HTERT RPE-1 (cell line): ENCODE data around the gene NFIB.

Experiments
- in situ Hi-C: fragments of 300-500 bp; cut with MboI; formaldehyde crosslinking; loops from 4 replicates; pipeline ENCODE4 v1.14.3; 2020; ENCODE audit warnings: low sequenced_read_pairs

NFIB gene

DNA sequence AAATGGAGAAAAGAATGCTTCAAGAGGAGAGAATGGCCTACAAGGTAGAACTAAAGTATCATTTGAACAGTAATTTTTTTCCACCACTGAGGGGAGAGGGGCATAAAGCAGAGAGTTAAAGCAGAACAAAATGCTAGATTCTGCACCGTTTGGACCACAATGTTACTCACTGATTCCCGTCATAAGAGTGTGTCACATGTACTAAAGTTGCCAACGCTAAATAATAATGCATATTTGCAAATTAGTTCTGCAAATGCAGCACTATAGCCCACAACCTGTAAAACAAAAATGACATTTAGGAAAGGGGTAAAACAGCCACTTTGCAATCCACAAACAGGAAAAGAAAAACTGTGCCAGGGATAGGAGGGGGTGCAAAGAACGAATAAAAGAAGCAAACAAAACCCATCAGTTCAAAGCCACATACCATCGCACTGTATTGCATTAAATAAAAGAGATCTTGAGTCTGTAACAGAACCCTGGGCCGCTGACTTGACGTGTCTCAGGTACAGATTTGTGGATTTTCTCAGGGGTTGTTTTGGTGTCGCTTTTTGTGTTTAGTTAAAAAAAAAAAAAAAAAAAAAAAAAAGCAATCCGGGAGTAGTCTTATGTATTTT, 7.7 kb upstream of the NFIB start:
- in situ Hi-C loops, result no loop called here

DNA sequence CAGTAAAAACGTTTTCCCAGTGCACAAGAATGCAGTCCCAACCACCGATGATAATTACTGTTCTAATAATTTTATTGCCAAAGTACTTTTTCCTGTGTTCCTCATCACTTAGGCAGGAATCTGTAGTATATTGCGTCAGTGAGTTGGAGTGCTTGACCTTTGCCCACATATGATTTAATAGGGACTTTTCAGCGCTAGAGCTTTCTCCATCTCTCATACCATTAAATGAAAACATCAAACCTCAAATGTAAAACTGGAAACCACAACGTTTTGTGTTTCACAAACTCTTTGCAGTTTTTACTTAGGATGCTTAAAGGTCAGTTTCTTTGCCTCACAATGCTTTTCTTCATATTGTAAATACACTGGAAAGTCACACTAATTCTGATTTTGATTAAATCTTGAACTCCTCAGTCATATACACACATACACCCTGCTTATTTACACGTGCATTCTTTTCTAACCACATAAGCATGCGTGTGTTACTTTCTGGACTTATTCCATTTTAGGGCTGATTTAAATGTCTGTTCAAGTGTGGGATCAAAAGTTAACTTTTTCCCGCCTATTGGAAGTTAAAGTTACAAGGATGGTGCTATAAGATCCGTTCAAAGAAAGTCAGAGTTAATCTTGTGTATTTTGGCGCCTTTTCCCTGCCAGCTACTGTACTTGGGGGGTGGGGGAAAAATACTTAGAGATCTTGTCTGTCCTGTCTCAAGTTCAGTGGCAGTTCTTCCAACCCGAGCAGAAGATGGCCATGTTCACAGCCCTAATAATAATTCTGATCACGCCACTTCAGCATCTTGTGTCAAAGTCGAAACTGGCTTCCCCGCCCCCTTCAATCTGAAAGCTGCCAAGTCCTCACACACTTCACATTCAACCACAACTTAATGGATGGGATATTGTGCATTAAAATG, 6.6 kb upstream of the NFIB start:
- in situ Hi-C loops, result no loop called here

DNA sequence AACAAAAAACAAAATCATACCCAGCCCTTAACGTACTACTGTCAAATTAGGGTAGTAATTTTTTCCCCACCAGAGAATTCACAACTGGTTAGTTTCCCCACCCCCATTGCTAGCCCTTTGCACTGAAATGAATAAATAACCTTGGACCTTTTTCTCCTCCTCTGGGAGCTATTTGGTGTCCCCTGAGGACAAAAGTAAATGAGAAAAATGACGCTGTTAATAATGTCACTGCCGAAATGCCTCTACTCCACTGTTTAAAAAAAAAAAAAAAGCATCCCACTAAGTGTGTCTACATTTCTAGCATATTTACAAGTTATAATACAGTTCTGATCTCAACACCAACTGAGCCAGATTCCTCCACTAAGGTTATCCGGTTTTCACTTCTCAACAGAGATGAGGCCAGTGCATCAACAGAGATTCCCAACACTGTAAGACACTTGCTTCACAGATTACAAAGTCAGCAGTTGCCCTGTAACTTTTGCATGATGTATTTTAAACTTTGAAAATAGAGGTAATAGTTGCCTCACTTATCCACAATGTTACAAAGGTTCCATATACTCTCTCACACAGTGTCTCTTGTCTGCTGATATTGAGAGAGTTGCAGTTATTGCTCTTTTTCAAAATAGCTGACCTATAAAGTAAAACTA, 5.1 kb upstream of the NFIB start:
- in situ Hi-C loops, result no loop called here

DNA sequence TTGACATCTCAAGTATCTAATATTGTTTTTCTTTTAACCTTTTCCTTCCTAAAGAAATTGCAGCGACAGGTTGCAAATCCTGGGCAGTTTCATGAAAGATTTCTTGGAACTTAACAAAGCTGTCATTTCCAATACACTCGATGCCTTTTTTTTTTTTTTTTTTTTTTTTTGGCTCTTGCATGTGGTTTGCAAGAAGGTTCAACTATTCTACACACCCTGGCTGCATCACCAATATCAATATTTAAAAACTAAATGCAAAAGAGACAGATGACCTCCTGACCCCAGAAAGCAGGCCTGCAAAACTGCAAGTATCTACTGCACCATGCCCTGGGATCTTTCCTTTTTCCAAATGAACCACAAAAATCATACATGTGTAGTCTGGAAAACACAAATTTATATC, 4.4 kb upstream of the NFIB start:
- in situ Hi-C loops, result no loop called here

DNA sequence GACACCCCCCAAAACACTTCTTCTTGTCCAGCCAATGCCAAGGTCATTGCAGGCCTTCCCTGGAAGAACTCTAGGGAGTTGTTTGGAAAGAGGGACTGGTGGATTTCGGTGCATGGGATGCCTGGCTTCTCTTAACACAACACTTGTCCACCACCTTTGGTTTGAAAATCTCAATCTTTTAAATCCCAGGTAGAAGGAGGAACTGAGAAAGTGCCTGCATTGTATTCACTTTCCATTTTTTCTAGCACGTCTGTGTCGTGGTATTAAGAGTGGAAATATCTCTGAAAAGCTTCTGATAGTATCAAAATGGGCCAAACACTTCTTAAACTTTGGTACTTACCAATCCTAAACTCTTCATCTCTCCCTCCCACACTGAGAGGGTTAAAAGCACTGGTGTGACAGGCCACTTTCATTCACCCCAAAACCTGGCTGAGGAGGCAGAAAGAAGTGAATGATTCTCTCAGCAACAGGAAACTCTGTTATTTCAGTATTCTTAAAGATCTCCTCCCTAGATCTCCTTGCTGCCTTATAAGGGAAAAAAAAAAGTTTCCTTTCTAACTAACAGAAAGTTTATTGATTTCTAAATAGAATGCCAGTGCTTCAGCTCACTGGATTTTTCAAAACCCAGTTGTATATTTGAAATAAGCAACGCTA, 3.9 kb upstream of the NFIB start:
- in situ Hi-C loops, result no loop called here

DNA sequence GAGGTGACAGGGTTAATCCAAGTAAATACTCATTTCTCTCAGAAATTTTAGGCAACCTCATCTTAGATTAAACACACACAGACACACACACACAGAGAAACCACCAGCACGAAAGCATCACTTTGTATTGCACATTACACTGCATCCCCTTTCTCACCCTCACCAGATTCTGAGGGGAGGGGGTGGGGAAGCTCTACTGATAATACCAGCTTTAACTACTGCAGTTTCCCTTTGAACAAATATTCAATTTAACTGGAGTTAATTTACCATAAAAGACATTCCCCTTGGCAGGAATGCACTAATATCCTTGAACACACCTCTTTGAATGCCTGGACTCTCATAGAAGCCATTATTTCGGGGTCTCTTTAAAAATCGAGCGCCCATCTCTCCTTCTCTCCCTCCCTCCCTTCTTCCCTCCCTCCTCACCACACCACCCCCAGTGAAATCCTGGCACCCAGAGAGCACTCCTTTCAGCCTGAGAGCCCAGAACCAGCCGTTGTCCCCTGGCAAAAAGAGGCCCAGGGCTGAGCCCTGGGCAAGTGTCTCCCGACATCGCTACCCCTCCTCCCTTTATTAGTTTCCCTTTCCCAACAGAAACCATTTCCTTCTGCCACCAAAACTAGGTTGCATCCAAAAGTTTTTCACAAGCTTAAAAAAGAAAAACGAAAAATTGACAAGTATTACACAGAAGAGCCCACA, 2.8 kb upstream of the NFIB start:
- in situ Hi-C loops, result no loop called here

DNA sequence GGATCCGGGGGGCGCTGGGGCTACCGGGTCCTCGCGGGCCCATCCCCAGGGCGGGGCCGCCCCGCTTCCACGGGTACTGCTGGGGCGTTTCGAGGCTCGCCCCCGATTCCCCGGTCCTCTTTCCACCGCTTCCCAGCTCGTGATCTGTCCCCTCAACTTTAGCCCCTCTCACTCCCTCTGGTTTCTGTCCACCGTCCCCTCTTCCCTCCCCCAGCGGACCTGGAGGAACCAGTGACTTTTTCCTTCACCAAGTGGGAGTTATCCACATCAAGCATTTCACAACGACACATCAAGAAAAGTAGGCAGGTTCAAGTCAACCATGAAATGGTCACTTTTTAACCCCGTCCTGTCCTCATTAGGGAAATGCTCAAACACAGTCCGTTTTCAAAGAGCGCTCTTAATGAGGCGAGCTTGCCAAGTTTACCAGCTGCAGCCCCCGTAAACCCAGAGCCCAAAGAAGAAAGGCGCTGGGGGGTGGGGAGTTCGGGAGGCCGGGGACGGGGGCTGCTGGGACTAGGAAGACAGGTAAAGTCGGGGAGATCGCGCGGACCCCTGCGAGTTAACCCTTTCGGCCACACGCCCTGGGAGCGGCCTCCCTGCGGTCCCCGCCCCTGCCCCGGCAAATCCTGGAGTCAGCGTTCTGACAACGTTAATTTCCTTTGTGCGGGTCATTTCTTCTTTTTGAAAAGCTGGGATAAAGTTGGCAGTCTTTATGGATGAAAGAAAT, 2.1 kb upstream of the NFIB start:
- in situ Hi-C loops, result no loop called here

DNA sequence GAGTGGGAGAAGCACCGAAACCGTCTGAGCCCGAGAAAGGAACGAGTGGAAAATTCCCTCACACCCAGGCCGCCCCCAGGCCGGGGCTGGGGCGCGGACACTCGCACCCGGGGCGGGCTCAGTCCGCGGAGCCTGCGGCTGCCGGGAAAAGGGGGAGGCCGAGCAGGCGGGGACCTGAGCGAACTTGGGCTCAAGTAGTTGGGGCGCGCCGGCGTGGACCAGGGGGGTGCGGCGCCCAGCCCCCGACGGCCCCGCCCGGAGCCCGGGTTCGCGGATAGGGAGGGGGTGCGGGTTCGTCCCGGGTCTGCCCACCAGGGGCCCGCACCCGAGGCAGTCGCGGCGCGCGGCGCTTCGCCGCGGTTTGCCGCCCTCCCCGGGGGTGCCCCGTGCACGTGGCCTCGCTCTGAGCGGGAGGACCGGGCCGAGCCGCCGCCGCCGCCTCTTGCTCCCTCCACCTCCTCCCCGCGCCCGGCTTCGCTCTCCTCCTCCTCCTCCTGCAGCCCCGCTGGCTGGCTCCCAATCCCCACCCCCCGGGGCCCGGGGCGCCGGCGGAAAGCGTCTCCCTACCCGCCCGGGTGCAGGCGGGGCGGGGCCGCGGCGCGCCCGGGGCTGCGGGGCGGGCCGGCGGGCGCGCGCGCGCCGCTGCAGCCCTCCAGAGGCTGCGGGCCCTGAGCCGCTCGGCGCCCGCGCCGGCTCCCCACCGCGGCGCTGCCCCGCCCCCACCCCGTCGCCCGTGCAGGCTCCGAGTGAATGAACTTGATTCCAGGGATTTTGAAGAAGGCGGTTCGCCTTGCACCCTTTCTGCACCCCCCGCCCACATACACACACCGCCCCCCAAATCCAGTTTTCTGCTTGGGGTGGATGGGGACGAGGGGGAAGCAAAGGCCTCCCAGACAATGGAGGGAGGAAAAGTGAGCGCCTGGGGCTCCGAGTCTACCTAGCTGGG, 1.3 kb upstream of the NFIB start:
- in situ Hi-C loops, result no loop called here

DNA sequence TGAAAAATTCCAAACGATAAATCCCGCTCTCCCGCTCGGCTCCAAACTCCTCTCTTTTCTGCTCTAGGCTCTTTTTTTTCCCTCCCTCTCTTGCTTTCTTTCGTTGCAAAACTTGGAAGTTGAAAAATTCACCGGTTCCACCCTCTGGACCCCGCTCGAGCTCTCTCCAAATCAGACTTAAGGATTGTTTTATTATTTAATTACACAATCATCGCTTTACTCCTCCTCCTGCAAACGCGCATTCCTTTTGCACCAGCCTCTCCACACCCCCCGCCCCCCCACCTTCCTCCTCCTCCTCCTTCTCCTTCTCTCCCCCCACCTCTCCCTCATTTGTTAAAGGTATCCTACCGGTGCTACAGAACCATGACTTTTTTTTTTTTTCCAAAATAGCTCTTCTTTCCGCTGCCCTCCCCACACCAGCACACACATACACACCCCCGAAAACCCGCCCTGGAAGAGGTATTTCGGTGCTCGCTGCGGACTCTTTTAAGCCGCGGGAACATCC, 535 bp upstream of the NFIB start:
- in situ Hi-C loops, result no loop called here

DNA sequence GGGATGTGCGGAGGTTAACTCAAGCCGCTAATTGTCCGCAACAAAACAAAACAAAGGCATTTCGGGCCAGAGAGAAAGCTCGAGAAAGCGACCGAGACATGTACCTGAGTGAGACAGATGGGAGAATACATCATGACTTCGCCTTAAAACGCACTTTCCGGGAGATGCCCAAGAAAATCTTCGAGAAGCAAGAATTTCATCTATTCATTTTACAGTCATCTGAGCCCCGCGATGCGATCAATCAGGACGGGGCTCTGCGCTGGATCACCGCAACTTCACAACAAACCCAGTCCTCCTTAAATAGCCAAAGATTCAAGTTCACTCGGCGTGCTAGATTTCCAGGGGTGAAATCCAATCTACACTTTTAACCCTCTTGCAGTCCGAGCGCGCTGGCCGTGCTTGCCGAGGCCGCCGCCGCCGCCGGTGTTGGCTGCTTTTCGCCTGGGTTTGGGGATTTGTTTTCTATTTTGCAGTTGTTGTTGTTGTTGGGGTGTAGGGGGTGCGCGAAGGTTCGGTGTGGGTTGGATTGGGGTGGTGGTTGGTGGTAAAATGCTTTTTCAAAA, 482 bp downstream of the NFIB start:
- in situ Hi-C loops, result no loop called here

DNA sequence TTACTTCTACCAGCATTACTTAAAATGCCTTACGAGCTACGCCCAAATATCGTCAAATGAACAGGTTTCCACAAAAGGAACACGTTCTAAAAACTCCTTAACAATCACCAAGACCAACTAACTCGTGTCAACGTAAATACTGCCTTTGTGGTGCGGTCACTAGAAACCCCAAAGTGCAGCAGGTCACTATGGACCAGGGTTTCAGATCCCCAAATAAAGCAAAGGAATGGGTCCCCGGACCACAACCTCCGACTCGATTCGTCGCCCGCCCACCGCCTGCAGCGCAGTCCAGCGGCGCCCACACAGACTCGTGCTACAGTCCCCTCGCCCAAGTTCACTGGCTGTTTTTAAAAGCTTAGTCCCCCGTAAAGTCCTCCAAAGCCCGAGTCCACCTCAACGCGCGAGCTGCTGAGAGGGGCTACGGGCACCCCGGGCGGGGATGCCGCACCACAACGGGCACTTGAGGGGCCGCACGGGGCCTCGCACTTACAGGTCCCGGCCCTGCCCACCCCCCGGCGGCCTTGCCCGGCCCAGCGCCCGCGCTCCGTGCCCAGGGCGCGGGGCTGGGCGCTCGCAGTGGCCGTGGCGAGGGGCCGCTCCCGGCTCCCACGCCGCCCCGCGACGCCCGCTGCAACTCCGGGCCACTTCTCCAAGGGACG, 1.1 kb downstream of the NFIB start:
- in situ Hi-C loops, result no loop called here

DNA sequence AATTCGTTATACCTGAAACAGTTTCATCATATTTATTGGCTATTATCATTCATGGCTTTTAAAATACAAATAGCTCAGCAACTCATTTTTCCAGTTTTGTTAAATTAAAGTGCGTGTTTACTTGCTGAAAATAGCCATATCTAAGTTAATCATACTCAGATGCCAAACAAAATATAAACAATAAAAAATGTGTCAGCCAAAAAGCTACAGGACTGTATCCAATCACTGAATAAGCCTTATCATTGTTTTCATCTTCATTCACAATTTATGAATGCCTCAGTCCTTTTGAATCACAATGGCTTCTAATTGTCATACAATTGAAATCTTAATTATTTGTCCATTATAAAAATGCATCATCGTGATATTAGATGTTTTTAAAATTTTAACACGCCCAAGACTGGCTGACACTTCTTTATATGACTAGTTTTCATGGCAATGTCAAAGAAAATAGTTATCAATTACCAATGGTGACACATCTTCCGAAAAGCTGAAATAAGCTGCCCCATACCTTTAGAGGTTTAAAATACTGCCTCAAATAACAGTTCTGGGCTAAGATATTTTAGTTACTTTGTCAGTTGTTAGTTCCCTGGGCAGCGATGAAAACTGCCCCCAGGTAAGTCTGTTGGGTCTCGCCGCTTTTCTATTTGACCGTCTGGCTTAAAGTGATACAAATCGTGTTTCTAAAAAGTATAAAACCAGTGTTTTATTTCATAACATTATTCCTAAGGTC, 1.8 kb downstream of the NFIB start:
- in situ Hi-C loops, result no loop called here

DNA sequence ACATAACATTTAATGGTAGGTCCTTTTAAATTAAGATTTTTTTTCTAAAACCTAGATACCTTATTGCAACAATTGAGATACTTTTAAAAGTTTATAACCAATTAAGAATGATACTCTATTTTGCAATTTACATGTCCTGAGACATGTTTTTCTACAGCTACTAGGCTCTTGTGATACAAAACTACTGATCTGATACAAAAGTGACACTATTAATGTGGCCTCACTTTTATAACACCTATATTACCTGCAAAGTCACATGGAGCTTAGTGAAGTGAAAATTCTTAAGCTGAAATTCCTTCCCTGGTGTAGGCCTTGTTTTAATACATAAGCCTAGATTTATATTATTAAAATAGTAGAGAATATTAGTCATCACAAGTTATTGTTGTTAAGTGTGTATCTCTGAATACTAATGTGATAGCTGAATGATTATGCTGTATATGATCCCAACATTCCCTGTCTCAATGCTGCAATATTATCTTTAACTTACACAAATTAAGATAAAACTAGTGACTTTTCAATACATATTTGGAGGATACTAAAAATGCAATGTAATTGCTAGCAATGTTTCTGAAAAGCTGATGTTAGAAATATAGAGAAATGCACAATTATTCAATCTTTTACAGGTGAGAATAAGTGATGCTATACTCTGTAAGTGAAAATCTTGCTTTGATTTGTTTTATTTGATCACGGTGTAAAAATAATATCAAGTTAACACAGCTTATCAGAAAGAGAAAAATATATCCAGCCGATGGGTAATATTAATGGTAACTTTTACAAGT, 2.6 kb downstream of the NFIB start:
- in situ Hi-C loops, result no loop called here

DNA sequence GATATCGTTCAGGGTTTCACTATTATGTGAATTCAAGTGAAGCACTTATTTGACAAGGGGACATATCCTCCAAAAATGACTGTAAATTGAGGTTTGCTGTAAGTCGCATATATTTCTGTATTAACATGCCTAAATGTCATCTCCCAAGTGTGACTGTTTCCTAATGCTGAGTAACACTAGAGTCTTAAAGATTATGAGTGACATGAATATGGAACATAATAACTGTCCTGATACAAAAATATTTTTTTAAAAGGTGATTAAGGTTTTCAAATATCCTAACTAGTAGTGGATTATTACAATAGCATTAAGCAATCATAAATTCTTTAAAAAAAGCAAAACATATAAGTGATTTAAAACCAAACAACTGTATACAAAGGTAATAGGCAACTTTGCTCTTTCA, 3.6 kb downstream of the NFIB start:
- in situ Hi-C loops, result no loop called here

DNA sequence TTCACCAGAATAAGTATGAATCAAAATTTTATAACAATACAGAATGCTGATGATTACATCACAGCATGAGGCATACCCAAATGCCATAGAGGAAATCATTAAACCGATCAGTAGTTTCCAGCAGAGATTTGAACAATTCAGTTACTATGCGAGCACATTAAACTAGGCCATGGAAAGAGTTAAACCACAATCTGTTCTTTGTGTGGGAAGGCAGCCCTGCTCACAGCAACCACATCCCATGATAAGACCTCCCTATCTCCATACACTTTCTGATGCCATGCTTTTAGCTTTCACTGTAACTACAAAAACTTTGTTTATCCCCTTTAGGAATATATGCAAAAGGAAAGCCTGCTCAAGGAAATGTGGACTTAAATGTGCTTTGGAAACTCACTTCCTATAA, 4.5 kb downstream of the NFIB start:
- in situ Hi-C loops, result no loop called here

DNA sequence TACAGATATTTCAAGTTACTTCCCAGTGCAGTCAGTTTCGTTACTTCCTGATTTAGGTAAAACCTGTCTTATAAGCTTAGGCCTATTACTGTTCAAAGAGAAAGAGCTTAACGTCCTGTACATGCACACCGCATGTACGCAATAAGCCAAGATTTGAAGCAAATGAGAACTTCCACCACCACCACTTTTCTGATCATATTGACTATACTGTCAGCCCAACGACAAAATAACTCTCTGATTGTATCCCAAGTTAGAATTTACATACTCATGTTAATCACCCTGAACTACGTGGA, 5.1 kb downstream of the NFIB start:
- in situ Hi-C loops, result no loop called here
